Upper lobe of right lung (tissue), 1 donor: ENCODE data around the gene PTPRM. TPM values are rescaled to one million over a fixed set of nuclear protein-coding genes. Genes with fewer than 3 reads are reported as not detected.

Experiments
- ATAC-seq: fragments of 200-7000 bp; cut with Tn5 transposase; one replicate; pipeline ENCODE4 v1.9.1; 2020; ENCODE audit warnings: mild to moderate bottlenecking, moderate library complexity
- DNase-seq: peaks from one replicate; pipeline ENCODE4 v3.0.0-alpha.2; 2020
- H3K27ac ChIP-seq: fragments of 200-600 bp; one replicate; pipeline ENCODE4 v1.8.0; 2022
- H3K27me3 ChIP-seq: fragments of 200-600 bp; one replicate; pipeline ENCODE4 v1.8.0; 2022; ENCODE audit warnings: mild to moderate bottlenecking
- H3K36me3 ChIP-seq: fragments of 200-600 bp; one replicate; pipeline ENCODE4 v1.8.0; 2022
- H3K4me1 ChIP-seq: fragments of 200-600 bp; one replicate; pipeline ENCODE4 v1.8.0; 2022
- H3K4me3 ChIP-seq: fragments of 200-600 bp; one replicate; pipeline ENCODE4 v1.8.0; 2022; ENCODE audit warnings: mild to moderate bottlenecking
- H3K9me3 ChIP-seq: fragments of 200-600 bp; one replicate; pipeline ENCODE4 v1.8.0; 2022
- intact Hi-C: fragments of 100-400 bp; cut with DNase I; formaldehyde crosslinking; loops from one replicate; pipeline ENCODE4 v1.11.0; 2022
- total RNA-seq: library from RNA; stranded (reverse); fragmentation: NEBNext Ultra II Directional; extraction: Animal tissue kit (Norgen Biotek cat#: 25700); gene quantifications from one replicate; pipeline ENCODE4 v1.2.1, GENCODE V29; 2021
- TF ChIP-seq, protein P1 (sequence below): fragments of 200-600 bp; IDR thresholded peaks from one replicate; pipeline ENCODE4 v1.8.0; 2022; ENCODE audit warnings: antibody characterized with exemption
- donor health status: DM: no; HTN: yes; CAD: no; lungs with severe emphysema.

Gene PTPRM
- total RNA-seq, 1 donor from 2014 or later: 99.3 TPM

DNA sequence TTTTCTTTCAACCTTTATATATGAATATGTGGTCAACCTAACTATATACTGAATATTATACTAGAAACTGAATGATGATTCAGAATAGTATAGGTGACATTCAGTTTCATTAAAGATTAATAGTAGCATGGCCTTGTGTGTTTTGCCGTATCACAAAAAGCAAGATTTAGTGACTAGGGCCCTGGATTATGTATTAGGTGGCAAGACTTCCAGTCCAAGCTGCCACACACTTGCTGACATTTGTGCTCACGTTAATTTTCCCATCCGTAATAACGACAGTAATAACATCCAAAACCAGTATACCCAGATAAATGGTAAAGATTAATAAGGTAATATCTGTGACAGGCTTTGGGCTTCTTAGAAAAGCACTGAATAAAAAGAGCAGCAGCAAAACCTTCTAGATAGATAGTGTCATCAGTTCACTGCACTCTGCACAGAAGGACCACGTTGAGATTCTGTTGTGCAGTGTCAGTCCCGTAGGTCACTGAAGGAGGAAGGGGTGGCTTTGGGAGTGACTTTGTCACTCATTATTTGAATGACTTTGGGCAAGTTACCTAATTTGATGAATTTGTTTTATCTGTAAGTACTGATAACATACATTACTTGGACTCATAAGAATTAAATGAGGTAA is 451.7 kb downstream of the PTPRM start:
- ATAC-seq (no peak), DNase-seq (no peak)
- no peaks in the 10 kb centered on the region for H3K9me3 ChIP-seq
- no peak overlapping the region for H3K27ac ChIP-seq
- H3K36me3 ChIP-seq: no peaks in the 10 kb centered on the region
- no peaks in the 10 kb centered on the region for H3K4me1 ChIP-seq
- no peaks in the 10 kb centered on the region for H3K27me3 ChIP-seq
- no peak overlapping the region for H3K4me3 ChIP-seq
- TF ChIP-seq, protein P1, sequence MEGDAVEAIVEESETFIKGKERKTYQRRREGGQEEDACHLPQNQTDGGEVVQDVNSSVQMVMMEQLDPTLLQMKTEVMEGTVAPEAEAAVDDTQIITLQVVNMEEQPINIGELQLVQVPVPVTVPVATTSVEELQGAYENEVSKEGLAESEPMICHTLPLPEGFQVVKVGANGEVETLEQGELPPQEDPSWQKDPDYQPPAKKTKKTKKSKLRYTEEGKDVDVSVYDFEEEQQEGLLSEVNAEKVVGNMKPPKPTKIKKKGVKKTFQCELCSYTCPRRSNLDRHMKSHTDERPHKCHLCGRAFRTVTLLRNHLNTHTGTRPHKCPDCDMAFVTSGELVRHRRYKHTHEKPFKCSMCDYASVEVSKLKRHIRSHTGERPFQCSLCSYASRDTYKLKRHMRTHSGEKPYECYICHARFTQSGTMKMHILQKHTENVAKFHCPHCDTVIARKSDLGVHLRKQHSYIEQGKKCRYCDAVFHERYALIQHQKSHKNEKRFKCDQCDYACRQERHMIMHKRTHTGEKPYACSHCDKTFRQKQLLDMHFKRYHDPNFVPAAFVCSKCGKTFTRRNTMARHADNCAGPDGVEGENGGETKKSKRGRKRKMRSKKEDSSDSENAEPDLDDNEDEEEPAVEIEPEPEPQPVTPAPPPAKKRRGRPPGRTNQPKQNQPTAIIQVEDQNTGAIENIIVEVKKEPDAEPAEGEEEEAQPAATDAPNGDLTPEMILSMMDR: no peak
- intact Hi-C loops: no loop called here

DNA sequence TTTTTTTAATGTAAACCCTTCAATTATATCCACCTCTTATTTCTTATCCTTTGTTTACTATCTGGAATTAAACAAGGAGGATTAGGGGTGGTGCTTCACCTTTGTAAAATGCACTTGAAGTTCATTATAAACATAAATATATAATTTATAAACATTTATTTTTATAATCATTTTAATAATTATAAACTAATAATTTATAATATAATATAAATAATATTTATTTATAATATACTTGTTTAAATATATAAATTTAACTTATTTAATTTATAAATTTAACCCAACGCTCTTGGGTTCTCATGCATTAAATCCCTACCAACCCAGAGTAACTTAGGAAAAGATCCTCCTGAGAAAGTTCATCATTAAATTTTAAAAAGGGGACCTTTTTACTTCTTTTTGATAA is 452.5 kb downstream of the PTPRM start:
- Histone ChIP-seq H3K36me3 (no peaks in the 10 kb centered on the region), H3K27me3 (no peaks in the 10 kb centered on the region), H3K4me1 (no peaks in the 10 kb centered on the region), H3K9me3 (no peaks in the 10 kb centered on the region), H3K27ac (no peak overlapping the region), H3K4me3 (no peak overlapping the region)
- DNase-seq (no peak), ATAC-seq (no peak)
- intact Hi-C loops: no loop called here
- TF ChIP-seq, protein P1: no peak

DNA sequence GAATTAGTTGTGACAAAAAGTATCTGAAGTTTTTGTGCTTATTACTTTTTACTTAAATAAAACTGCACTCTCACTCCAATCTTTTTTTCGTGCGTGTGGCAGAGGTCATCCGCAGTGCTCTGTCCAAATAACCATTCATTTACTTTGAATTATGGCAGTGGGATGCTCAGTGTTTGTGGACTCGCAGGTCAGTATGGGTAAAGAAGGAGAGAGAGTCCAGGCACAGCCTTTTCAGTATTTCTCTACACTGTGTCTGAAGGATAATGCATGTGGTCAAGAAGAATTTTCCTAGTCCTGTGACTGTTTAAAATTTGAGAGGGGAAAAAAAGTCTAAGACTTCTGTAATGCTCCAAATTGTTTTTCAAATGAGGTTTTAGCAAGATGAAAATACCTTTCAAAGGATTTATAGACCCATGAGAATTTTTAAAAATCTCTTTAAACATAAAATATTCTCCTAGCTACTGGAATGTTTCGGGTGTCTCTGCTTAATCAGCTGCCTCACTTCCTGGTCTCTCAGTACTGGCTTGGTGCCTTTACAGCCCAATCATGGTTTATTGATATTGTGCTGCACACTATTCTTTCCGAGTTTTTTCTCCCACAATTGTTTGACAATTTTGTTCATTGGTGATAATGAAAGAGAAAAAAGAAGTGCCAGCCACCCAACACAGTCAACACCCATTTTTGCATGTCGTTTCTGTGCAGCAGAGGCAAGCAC is 453.2 kb downstream of the PTPRM start:
- DNase-seq (no peak), ATAC-seq (no peak)
- no peaks in the 10 kb centered on the region for H3K27me3 ChIP-seq
- H3K27ac ChIP-seq: no peak overlapping the region
- H3K36me3 ChIP-seq: no peaks in the 10 kb centered on the region
- no peaks in the 10 kb centered on the region for H3K9me3 ChIP-seq
- H3K4me3 ChIP-seq: no peak overlapping the region
- intact Hi-C loops: no loop called here
- TF ChIP-seq, protein P1: no peak
- no peaks in the 10 kb centered on the region for H3K4me1 ChIP-seq

DNA sequence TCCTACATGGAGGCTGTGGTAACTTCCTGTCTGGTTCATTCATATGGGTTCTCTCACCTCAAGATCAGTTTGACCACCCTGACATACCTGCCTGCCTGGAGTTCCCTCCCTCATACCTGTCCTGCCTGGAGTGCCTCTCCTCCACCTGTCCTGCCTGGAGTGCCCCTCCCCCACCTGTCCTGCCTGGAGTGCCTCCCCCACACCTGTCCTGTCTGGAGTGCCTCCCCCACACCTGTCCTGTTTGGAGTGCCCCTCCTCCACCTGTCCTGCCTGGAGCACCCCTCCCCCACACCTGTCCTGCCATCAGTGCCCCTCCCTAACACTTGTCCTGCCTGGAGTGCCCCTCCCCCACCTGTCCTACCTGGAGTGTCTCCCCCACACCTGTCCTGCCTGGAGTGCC is 461.9 kb downstream of the PTPRM start:
- no peaks in the 10 kb centered on the region for H3K36me3 ChIP-seq
- no peak overlapping the region for H3K4me3 ChIP-seq
- H3K27me3 ChIP-seq: no peaks in the 10 kb centered on the region
- peak; percentile 82 for ATAC-seq
- H3K27ac ChIP-seq: no peak overlapping the region
- TF ChIP-seq, protein P1: no peak
- H3K9me3 ChIP-seq: no peaks in the 10 kb centered on the region
- intact Hi-C loops: no loop called here
- no peaks in the 10 kb centered on the region for H3K4me1 ChIP-seq
- DNase-seq: peak; percentile 68

DNA sequence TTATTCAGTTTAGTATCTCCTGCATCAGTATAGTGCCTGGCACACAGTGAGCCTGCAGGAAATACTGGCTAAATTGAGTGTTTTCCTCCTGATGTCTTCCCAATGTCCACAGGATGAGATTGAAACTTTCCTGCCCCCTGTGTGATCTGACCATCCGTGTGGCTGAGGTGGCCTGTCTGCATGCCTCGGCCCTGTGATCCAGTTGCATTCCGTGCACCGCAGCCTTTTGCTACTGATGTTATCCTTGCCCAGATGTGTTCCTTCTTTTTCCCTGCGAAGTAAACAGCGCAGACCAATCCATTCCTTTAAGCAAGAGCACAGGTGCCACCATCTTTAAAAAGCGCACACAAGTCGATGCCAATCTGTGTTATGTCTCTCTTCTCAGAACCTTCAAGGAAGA is 462.6 kb downstream of the PTPRM start:
- intact Hi-C loops: no loop called here
- ATAC-seq: no peak
- H3K36me3 ChIP-seq: no peaks in the 10 kb centered on the region

More for the DNA sequence above, 462.6 kb downstream of the PTPRM start:
- no peak overlapping the region for H3K27ac ChIP-seq
- H3K4me1 ChIP-seq: no peaks in the 10 kb centered on the region
- H3K4me3 ChIP-seq: no peak overlapping the region
- H3K9me3 ChIP-seq: no peaks in the 10 kb centered on the region
- TF ChIP-seq, protein P1: no peak
- DNase-seq: no peak
- no peaks in the 10 kb centered on the region for H3K27me3 ChIP-seq
